Measurements from ENCODE around the gene TMEM242.

TMEM242 gene

DNA sequence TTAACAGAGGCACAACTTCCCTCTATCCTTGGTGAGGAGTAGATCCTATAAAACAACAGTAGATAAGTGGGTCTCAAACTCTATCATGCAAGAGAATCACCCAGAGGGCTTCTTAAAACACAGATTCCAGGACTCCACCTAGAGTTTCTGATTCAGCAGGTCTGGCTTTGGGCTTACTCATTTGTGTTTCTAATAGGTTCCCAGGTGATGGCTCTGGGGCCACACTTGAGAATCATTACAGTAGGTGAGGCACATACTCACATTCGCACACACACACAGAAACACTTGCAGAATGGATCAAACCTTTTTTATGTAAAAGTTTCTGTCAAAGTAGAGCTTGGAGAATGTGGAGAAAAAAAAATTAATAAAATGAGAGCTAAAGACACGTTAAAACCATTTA, 52.4 kb downstream of the TMEM242 start:
- DNase-seq (ENCODE audit: low spot score), result no peak

DNA sequence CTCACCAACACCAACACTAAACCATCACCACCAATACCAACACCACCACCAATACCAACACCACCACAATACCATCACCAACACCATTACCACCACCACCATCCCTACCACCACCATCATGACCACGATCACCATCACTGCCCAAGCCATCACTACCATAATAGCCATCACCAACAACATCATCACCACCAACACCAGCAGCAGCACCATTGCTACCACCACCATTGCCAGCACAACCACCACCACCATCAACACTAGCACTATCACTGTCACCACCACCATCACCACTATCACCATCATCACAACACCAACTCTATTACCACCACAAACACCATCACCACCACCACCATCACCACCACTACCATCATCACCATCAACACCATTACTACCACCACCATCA, 53.0 kb downstream of the TMEM242 start:
- DNase-seq (ENCODE audit: low spot score), result no peak

DNA sequence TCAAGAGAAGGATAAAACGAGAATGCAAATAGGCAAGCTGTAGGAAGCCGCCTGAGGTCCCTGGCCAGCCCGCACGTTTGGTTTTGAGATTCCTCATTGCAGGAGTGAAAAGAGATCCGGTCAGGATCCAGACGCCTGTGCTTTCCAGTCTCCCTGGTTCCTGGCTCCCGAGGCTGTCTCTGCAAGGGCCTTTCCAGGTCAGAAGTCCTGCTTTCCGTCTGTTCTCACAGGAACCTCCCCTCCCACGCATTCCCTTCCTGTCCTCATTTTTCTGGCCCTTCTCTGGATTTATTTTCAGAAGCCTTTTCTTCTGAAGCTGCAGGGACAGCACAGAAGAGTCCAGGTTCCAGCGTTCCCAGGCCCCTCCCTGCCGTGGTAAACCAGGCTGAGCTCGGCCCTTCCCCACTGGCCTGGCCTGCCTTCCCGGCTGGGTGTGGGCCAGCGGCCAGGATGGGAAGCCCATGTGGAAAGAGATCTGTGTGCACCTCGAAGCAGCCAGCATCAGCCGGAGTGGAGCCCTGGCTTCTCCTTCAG, 54.0 kb downstream of the TMEM242 start:
- DNase-seq (ENCODE audit: low spot score), result peak; percentile 21

DNA sequence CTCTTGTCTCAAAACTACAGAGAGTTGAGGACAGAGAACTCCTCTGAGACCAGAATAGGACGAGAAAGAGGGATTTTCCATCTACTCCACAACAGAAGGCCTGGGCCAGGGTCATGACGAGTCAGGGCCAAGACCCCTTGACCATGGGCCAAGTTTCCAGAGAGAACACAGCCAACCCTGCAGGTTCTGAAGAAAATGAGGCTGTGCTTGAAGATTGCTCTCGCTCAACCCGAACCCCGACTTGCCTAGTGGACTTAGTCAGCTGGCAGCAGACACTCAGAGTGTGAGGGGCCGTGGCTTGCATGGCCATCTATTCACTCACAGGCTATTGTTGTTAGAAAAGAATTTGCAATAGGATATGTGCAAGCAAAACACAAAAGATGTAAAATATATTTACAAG, 54.5 kb downstream of the TMEM242 start:
- no peak for DNase-seq (ENCODE audit: low spot score)

DNA sequence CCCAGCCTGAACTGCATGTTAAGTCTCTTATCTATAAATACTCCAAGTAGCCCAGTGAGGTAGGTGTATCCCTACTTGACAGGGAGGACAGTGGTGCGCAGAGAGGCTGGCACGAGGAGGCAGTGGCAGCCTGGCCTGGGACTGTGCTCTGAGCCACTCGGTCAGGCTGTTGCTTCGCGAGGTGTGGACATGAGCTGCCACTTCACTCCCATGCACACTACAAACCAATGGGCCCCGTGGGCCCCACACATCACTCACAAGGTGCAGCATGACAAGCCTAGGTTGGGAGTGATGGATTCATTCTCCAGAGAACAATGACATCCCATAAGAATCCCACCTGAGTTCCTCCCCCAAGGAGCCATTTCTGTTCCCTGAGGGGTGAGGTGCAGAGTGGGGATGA, 54.9 kb downstream of the TMEM242 start:
- no peak for DNase-seq (ENCODE audit: low spot score)

DNA sequence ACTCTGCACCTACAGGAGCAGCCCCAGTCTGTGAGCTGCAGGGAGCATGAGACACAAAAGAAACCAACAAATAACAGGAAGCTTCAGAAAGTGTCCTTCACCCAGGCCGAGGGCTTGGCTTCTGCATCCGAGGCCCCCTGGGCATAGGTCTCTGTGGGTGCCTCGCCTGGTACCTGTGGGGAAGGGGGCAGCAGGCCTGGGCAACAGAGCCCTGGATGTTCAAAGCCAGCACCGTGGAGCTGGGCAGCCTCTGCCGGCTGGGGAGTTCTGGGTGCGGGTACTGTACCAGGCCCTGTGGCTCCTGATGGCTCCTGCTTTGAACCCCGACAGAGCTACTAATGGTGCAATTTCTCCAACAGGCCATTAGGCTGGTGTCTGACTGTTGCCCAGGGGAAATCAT, 55.7 kb downstream of the TMEM242 start:
- DNase-seq (ENCODE audit: low spot score), result no peak

DNA sequence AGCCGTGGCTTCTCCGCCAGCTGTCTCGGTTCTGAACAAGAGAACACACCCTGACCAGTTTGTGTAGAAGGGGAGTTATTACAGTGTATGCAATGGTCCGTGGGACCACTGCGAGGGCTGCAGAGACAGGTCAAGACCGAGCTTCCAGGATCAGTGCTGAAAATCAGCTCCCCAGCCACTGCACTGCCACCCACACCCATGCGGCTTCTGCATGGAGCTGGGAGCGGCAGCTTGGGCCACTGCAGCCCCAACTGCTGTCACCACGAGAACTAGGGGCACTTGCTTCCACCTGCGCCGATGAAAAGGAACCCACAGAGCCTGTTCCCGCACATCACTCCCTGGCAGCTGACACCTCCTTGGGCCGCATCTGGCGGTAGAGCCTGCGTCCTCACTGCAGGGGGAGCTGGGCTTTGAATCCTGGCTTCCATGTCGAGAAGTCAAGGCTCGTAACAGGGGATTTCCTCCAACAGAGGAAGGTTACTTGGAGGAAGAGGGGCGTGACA, 56.2 kb downstream of the TMEM242 start:
- no peak for DNase-seq (ENCODE audit: low spot score)

DNA sequence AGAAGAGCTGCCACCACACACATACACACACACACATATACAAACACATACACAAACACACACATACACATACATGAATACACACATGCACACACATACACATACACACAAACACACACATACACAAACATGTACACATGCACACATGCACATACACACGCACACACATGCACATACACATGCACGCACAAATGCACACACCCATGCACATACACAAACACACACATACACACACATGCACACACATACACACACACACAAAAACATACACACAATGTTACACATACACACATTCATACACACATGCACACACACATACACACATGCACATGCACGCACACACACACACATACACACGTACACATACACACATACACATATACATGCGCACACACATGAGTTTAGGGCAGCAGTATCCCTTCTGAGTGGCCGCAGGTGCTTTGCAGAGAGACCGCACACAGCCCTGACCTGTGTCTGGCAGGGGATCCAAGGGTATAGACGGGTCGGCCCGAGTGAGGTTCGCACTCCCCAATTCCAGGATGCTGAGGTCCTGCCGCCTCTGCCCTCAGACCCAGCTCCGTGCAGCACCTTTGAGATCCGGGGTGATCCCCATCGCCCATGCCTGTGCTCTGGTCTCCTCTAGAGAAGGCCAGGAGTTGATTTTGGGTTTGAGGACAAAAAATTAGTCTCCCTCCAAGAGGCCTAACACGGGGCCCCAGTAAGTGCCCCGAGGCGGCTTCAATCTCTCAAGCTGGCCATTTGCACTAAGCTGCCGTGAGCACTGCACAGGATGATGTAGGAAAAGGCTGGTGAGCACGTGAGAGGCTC, 56.8 kb downstream of the TMEM242 start:
- DNase-seq (ENCODE audit: low spot score), result no peak

DNA sequence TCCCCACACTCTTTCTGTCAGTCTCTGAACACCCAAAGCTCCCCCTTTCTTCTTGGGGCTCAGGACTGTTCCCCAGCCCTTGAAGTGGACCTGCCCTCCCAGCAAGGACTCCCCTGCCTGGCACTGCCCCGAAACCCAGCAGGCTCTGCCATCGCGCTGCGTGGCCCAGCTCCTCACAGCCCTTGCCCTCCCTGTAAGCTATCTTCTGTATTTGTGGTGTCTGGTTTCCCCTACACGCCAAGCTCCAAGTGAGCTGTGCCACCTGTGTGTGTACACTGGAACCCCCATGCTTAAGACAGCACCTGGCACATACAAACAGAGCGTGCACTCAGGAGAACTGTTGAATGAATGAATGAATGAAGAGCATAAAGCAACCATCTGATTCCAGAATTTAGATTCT, 57.7 kb downstream of the TMEM242 start:
- DNase-seq (ENCODE audit: low spot score), result no peak

DNA sequence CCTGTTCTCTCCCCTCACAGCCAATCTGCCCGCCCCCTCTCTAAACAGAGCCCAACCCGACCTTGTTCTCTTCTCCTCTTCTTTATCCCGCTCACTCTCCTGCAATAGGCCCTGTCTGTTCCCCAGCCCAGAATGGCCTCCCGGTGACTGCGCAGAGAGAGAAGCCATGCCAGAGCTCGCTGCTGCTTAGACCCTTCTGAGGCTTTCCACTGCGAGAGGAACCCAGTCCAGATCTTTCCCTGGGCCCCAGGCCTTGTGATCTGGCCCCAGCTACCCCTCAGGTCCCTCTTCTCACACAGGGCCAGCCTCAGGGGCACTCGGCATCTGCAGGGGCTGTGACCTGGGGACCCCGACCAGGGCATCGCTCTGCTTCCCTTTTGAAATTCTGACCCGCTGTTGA, 58.1 kb downstream of the TMEM242 start:
- DNase-seq (ENCODE audit: low spot score), result no peak

DNA sequence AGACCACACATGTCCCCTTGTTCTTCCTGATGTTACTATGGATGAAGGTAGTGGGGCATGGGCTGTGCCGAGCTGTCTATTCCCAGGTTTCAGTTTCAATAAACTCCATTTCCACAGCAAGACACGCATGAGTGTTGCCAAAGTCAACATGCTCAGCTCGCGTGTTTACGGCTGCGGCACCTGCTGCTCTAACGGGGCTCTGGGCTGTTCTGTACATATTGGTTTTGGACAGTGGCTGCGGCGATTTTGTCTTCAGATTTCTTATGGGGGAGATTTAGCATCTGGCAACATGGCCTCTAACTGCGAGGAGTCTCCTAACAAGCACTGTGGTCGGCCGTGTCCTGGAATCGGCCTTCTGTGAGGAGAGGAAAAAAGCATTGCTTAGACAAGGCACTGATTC, 58.6 kb downstream of the TMEM242 start:
- no peak for DNase-seq (ENCODE audit: low spot score)

DNA sequence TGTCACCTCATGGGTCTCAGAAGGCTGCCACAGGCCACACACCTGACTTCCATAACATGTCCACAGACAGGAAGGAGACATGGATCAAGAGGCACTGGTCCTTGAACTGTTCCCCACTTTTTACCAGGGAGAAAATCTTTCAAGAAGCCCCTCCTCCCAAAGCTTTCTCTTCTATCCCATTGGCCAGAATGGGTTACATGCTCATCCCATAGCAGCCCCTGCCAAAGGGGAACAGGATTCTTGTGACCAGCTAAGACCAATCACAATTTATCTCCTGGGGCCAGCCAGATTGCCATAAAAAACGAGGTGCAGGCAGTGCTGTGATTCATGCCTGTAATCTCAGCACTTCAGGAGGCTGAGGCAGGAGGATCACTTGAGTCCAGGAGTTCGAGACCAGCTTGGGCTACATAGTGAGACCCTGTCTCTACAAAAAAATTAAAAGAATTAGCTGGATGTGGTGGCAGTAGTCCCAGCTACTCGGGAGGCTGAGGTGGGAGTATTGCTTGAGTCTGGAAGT, 59.4 kb downstream of the TMEM242 start:
- DNase-seq (ENCODE audit: low spot score), result no peak

DNA sequence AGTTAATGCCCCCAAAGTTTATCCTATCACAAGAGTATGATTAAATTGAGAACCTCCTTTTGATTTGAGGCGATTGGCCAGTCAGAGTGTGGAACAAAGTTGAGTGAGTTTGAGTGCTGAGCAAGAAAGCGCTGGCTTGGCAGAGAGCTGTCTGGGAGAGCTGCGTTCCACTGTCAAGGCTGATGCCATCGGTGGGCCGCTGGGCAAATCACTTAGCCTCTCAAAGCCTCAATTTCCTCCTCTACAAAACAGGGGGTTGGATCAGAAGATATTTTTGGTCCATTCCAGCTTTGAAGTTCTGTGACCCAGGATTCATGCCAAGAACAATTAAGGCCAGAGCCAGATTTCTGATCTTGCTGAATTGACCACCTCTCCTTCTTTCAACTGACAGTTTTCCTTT, 60.2 kb downstream of the TMEM242 start:
- DNase-seq (ENCODE audit: low spot score), result no peak

DNA sequence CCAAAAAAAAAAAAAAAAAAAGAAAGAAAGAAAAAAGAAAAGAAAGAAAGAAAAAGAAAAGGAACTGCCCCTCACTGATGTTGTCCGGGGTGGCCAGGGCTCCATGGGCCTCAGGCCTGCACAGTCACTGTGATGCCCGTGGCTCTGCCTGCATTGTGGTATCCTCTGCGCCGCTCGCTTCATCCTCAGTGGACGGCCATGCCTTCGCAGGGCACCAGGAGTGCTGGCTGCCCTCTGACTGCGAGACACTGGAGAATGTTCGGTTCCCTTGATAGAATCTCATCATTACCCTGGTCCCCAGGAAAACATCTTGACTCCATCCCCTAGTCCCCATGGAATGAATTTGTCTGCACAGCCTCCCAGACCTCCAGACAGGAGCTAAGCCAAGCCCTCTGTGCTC, 61.7 kb downstream of the TMEM242 start:
- DNase-seq (ENCODE audit: low spot score), result no peak

DNA sequence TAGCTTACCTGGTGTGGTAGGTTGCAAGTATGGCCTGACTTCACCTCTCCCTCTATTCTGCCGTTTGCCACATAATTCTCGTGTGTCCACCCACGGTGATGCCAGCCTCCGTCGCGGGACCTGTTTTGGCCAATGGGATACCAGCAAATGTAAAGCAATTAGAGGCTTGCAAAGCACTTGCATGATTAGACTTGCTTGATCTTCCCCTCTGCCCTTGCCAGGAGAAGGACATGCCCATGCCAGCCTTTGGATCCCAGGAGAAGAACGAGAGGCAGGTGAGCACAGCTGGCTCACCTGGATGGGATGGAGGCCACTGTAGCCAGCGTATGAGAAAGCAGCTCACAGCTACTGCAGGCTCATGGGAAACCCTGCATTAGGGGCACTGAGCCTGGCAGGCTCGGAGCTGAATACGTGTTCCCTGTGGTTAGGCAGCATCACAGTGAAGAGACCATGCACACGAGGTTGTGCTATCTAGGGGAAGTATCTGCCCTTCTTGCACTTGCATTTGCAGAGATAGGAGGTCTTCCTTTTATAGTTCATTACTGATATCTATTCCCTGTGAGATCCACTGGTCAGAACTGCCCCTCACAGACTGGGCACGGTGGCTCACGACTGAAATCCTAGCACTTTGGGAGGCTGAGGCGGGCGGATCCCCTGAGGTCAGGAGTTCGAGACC, 62.4 kb downstream of the TMEM242 start:
- DNase-seq (ENCODE audit: low spot score), result no peak

DNA sequence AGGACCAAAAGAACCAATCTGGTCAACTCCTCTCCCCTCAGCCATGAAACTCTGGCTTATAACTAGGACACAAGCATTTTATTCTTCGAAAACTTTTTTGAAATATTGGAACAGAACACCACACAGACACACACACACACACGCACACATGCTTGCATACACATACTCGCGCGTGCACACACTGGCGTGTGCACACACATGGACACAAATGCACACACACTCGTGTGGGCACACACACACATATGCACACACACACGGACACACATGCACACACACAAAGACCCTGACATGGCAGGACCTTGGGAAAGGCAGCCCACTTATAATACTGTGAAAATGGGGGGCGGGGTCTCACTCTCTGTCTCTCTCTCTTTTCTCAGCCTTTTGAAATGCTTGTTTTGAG, 63.9 kb downstream of the TMEM242 start:
- DNase-seq (ENCODE audit: low spot score), result no peak

DNA sequence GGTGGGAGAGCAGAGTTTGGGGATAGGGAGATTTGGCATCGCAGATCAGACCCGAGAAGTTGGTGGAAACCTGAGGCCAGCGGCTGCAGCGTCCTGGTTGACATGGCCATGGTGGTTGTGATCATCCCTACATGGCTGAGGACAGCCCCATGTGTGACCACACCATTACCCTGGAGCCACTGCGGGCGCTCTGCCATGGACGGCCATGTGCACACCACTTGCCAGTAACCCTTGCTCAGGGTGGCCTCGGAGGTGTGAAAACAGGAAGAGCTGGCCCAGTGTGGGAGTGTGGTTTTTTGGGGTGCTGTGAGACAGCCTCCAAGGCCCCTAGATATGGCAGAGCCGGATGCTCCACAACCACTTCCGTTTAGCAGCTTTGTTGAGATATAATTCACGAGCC, 64.4 kb downstream of the TMEM242 start:
- DNase-seq (ENCODE audit: low spot score), result no peak

DNA sequence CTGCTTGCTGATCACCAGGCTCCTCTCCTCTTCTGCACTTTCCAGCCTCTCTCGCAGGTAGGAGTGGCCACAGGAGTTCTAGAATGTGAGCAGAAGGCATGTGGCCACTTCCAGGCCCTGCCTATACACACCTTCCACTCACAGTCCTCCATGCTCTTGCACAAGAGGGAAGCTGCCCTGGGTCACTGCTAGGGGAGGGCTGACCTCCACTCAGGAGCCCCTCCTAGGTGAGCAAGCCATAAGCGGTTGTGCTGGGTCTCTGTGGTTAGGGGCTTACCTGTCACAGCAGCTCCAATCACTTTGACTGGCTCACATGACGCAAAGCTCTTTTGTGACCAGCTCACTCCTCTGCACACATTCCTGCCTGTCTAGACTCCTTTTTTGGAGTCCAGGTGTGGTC, 68.2 kb downstream of the TMEM242 start:
- DNase-seq (ENCODE audit: low spot score), result no peak

DNA sequence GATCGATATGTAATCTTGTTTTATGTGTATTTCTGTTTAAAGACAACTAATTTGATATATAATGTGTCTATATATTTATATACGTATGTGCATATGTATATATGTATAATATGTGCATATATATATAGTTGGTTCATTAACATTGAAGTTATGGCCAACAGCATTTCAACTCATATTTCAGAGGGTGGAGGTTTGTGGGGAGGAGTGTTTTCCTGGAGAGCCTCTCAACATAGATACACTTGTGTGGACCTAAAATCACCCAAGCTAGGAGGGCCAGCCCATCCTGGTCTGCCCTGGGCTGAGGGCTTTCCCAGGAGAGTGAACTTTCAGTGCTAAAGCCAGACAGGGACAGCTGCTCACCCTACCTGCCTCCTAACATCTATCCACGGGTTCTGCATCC, 68.8 kb downstream of the TMEM242 start:
- DNase-seq (ENCODE audit: low spot score), result no peak

DNA sequence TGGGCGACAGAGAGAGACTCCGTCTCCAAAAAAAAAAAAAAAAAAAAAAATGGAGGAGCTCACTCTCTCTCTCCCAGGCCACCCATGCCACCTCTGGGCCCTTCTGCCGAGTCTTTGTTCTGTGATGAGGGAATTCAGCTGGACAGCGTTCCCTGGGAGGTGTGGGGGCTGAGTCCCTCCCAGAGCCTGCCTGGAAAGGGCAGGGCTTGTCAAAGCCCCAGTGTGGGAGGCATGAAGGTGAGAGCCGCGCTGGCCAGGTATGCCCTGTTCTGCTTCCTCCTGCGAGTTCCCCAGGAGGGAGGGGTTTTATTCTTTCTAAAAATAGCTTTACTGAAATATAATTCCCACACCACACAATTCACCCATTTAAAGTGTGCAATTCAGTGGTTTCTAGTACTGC, 69.6 kb downstream of the TMEM242 start:
- no peak for DNase-seq (ENCODE audit: low spot score)

DNA sequence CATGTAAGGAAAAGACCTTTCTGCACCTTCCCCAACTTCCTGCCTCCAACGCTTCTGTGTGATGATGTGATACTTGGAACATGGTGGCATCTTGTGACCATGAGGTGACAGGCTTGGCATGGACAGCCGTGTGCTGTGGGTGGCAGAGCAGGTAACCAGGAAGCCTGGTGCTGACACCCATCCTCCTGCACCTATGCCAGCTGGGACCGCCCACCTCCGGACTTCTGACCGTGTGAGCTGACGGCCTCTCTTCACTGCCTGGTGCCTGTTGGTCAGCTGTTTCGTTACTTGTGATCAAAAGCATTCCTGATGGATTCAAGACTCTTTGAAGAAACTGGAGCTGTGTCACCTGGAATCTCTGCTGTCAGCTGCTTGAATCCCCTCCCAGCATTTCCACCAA, 70.3 kb downstream of the TMEM242 start:
- DNase-seq (ENCODE audit: low spot score), result no peak

DNA sequence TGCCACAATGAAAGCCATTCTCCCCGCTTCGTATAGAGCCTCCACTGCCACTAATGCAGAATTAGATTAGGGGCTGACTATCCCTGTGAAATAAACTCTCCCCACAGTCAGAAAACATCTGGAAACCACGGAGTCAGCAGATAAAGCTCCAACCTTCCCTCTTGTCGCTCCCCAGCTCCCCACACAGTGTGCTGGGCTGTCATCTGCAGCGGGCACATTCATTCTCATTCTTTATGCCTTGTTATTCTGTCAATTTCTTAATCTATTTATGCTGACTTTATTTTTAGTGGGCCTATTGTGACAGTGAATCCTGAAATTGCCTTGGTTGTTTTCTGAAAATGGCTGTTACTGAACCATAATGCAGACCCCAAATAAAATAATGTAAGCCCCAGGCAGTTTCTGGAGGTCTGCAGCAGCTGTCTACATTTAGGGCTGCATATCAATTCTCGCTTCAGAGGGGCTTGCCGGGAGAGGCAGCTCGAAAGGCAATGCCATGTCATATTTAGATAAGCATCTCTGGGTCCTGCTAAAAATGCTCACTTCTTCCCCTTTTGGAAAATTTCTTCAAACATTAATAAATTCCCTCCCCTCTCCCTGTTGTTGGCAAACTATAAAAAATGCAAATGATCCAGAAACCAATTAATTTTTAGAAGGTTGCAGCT, 71.6 kb downstream of the TMEM242 start:
- no peak for DNase-seq (ENCODE audit: low spot score)

DNA sequence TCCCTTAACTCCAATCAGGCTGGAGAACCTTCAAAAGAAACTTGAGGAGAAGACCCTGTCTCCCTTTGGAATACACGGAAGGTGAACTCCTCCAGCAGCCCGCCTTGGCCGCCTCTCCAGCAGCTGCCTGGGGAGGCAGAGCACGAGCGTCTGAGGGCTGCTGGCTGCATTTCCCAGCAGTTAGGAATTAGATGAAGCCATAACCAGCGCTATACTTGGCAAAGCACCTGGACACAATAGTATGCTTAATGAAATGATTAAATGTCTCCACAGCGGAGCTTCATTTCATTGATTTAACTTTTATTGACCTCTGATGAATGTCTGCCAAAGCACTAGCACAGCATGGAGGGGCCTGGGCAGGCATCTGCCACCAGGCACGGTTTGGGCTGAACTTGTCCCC, 73.5 kb downstream of the TMEM242 start:
- no peak for DNase-seq (ENCODE audit: low spot score)
